COLO668 (cell line): ENCODE results near the gene WDR45.

ENCODE experiments used
- DNase-seq: peaks from one replicate; lab custom pipeline; 2025; ENCODE audit not compliant: unreplicated experiment; lab: John Stamatoyannopoulos, UW

Gene WDR45

DNA sequence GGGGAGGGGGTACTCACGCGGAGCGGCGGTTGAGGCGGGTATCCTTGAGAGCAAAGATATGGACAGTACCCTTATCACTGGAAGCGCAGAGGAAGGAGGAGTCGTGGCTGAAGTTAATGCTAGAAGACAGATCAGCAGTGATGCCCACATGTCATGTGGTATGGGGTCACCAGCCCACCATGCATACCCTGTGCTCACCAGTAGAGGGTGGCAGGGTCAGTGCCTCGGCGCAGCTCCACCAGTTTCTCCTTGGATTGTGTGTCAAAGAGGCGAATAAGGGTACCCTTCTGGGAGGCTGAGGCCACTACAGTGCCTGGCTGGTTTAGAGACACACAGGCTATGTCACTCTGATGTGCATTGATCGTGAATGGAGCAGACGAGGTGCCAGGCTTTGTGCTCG lies 4.3 kb downstream of the WDR45 start:
- no peak for DNase-seq

- DNase-seq = peak; percentile 94
Measured at GRCh38 chrX:49073601-49074575, 5.8 kb downstream of the WDR45 start, which contains the start of gene PRAF2. Gene PRAF2, minus strand, starts transcription at chrX:49074002. Its CDS starts 15 bp downstream, at chrX:49073987.

GRCh38 chrX:49072712-49073095 lies 7.0 kb downstream of the WDR45 start:
- no peak for DNase-seq

- peak; percentile 33 for DNase-seq
Measured at GRCh38 chrX:49071877-49072711, 7.6 kb downstream of the WDR45 start.

GRCh38 chrX:49070988-49071387 lies 8.7 kb downstream of the WDR45 start:
- DNase-seq = no peak

DNA sequence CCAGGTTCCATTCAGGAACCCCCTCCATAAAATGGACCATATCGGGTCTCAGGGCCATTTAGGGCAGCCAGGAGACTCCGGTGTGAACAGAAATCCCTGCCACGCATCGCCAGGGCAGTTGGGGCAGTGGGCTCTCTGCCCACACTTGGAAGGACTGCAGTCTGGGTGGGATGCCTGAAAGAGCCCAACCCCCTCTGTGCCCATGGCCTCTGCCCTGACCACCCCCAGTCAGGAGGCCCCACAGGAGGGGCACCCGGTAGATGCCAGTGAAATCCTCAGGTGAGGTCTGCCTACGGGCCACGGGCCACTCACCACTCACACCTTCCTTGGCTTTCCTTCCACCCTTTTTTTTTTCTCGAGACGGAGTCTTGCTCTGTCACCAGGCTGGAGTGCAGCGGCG lies 10.6 kb downstream of the WDR45 start:
- no peak for DNase-seq

DNA sequence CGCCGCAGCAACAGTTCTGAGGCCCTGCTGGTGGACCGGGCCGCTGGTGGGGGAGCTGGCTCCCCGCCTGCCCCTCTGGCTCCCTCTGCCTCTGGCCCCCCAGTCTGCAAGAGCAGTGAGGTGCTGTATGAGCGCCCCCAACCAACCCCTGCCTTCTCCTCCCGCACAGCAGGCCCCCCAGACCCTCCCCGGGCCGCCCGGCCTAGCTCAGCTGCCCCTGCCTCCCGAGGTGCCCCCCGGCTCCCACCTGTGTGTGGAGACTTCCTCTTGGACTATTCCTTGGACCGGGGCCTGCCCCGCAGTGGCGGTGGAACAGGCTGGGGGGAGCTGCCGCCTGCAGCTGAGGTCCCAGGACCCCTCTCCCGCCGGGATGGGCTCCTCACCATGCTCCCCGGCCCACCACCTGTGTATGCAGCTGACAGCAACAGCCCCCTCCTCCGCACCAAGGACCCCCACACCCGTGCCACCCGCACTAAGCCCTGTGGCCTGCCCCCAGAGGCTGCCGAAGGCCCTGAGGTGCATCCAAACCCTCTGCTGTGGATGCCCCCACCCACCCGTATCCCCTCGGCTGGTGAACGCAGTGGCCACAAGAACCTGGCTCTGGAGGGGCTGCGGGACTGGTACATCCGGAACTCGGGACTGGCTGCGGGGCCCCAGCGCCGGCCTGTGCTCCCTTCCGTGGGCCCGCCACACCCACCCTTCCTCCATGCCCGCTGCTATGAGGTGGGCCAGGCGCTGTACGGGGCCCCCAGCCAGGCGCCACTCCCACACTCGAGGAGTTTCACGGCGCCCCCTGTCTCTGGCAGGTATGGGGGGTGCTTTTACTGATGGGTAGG lies 12.2 kb downstream of the WDR45 start:
- no peak for DNase-seq

DNA sequence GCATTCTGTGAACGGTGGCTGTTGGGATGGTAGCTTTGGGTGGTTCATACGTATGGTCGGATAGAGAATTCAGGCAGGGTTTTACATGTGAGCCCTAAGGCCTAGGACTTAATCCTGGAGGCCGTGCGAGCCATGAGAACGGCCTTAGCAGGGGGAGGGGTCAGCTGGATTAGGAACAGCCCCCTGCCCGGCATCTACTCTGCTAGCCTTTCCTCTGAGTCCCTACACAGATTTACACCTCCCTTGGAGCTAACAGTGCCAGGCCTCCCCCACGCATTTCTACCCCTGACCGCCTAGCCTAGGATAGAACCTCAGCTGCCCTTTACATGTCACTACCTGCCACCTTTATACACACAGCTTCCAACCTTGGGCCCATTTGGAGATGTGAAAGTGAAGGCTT lies 13.0 kb downstream of the WDR45 start:
- no peak for DNase-seq

DNA sequence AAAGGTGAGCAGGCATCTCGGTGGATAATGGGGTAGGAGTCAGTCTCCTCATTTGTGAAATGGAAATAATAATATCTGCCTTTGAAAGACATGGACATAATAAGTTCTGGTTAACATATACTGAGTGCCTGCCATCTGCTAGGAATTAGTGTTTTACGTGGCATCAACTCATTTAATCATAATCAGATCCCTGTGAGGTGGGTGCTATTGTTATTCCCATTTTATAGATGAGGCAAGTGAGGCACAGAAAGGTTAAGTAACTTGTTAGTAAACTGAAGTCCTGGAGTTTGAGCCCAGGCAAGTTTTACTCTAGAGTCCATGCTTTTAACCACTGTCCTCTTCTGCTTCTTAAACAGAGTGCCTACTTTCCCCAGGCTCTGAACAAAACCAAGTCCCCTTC lies 13.4 kb downstream of the WDR45 start:
- DNase-seq = no peak

DNA sequence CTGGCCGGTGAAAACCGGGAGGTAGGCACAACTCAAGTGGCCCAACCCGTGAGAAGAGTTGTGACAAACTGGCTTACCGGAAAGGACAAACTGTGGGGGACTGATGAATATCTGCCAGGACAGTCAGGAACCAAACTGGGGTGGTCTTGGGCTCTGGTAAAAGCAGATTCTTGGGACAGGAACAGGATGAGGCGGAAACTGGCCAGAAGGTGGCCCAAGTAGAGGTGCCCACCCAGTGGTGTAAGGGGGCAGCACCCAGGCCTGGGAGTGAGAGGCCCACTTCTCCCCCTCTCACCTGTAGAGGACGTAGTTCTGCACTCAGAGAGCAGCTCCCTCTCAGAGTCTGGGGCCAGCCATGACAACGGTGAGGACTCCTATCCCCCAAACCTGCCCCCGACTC lies 15.0 kb downstream of the WDR45 start:
- DNase-seq = no peak

- DNase-seq = no peak
Measured at GRCh38 chrX:49064303-49064702, 15.4 kb downstream of the WDR45 start.

DNA sequence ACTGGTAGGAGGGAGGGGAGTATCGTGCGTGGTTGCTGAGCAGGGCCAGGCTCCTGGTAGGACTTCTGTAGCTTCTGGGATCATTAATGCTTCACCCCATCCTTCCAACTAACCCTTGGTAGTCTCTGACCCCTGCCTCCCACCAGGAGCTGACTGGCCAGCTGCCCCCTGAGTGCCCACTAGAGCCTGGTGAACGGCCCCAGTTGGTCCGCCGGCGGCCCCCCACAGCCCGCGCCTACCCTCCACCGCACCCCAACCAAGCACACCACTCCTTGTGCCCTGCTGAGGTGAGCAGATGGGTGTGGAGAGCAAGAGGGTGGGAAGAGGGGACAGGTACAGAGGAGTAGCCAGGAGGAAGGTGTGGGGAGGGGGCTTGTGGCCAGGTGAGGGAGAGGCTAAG lies 16.0 kb downstream of the WDR45 start:
- DNase-seq = no peak

GRCh38 chrX:49061916-49062315 lies 17.8 kb downstream of the WDR45 start:
- DNase-seq = no peak

- no peak for DNase-seq
Measured at GRCh38 chrX:49061490-49061889, 18.2 kb downstream of the WDR45 start.

- peak; percentile 74 for DNase-seq
Measured at GRCh38 chrX:49060914-49061313, 18.8 kb downstream of the WDR45 start.

GRCh38 chrX:49059681-49060085 lies 20.0 kb downstream of the WDR45 start:
- DNase-seq = peak; percentile 37

DNA sequence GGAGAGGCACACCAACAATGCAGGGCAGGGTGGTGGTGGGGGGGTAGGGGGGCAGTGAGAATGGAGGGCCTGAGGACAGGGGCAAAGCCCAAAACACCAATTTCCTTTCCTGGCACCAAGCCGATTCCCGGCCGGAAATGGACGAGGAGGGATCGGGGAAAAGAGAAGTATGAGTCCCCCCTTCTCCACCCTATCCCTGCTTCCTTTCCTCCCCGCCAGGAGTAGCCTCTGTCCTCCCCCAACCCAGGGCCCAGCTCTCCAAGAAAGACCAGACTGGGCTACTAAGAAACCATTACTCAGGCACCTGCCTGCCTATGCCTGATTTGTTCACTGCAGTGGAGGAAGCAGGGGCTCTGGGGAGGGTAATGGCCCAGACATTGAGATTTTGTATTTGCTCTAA lies 20.5 kb downstream of the WDR45 start:
- peak; percentile 38 for DNase-seq

- DNase-seq = peak; percentile 55
Measured at GRCh38 chrX:49058794-49059193, 20.9 kb downstream of the WDR45 start, which contains the start of gene CCDC120. Gene CCDC120, plus strand, starts transcription at chrX:49058999. Its CDS starts 3,043 bp downstream, at chrX:49062042.

DNA sequence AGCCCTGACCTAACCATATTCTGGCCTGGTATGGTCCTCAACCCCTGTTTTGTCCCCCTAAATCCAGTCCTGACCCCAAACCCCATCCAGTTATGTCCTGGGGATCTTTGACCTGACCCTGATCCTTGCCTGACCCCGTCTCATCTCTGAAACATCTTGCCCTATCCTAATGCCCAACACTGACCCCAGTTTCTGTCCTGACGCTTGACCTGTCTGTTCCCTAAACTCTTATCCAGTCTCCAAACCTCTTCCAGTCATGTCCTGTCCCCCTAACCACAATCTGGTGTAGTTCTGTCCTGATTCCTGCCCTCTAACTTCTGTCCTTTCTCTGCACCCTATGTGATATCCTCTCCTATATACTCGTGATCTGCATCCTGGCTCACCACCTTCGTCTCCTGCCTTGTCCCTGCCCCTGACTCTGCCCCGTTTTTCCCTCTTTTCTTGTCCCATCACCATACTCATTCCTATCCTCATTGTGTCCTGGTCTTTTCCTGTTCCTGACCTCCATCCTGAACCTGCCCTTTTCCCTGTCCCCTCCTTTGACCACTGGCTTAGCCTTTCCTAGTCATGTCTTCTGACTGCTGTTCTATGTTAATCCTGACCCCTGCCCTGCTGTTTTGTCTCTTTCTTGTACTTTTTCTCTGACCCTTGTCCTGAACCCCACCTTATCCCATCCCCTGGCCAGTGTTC lies 25.5 kb downstream of the WDR45 start:
- no peak for DNase-seq
